Left renal pelvis (tissue), 4 donors: ENCODE data around the gene CYP11A1. TPM values are rescaled to one million over a fixed set of nuclear protein-coding genes. Genes with fewer than 3 reads are reported as not detected.

ENCODE experiments used
- DNase-seq, 4 donors: peaks; one replicate each; pipeline ENCODE4 v3.0.0-alpha.2; 2013; ENCODE audit warnings: low read depth in 4 of 4, low spot score in 3 of 4
- polyA plus RNA-seq, 4 donors: library from polyadenylated mRNA; unstranded; fragments of 120-200 nt; gene quantifications; one replicate each; pipeline ENCODE4 v1.2.1, GENCODE V29; 2013; ENCODE audit not compliant: insufficient read length in 4 of 4

The CYP11A1 gene
- polyA plus RNA-seq, 4 donors: 1.1 to 6.0 (median 1.9) TPM

- DNase-seq: no peak
Observed at GRCh38 chr15:74351670-74352069, 15.8 kb downstream of the CYP11A1 start.

GRCh38 chr15:74350295-74351275, 16.9 kb downstream of the CYP11A1 start:
- DNase-seq: no peak

DNA sequence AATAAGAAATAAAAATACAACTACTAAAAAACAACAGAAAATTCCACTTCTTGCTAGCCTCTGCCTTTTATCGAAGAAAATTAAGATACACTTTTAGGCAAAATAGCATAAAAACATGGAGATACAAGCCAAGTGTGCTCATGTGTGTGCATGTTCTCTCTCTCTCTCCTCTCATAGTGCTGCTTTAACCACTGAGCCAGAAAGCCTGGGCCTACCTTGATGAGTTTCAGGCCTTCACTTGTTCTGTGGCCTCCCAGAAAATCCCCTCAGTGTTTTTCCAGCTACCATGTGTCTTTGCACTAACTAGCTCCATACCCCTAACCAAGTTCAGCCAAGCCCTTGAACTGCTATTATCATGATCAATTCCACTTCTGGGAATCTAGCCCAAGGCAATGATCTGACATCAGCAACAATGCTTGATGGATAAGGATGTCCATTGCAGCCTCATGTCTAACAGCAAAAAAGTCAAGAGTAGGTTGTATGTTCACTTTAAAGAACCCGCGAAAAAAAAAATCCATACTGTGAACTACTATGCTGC, 18.1 kb downstream of the CYP11A1 start:
- DNase-seq: no peak

DNA sequence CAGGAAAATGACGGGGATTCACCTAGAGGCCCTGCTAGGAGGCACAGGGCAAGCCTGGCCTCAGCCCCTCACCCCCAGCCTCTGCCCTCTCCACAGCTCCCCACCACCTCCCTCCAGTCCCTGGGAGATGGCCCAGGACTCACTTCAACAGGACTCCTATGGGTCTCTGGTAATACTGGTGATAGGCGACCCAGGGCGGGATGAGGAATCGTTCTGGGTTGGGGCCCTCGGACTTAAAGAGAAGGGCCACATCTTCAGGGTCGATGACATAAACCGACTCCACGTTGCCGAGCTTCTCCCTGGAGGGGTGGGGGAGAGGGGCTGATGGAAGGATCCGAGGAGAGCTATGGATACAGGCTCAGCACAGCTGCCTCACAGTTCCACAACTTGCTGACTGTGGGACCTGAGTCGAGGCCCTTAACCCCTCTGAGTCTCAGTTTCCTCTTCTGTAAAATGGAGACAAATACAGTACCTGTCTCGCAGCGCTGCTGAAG, 19.6 kb downstream of the CYP11A1 start:
- DNase-seq: no peak

DNA sequence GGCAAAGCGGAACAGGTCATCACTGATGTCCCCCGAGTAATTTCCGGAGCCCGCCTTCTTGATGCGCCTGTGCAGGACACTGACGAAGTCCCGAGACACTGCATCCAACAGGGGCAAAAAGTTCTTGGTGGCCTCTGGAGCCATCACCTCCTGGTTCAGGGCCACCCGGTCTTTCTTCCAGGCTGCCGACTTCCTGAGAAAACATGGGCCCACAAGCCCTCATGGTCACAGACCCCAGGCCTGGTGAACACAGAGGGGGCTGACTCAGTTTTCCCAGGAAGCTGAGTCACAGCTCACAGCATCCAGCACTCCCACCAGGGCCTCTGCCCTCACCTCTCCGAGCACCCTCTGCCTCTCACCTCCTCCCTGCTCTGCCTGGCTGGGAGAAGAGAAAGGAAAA, 22.4 kb downstream of the CYP11A1 start:
- no peak for DNase-seq

- no peak for DNase-seq
Observed at GRCh38 chr15:74343797-74344127, 23.7 kb downstream of the CYP11A1 start.

- no peak for DNase-seq
Observed at GRCh38 chr15:74343127-74343796, 24.2 kb downstream of the CYP11A1 start.

DNA sequence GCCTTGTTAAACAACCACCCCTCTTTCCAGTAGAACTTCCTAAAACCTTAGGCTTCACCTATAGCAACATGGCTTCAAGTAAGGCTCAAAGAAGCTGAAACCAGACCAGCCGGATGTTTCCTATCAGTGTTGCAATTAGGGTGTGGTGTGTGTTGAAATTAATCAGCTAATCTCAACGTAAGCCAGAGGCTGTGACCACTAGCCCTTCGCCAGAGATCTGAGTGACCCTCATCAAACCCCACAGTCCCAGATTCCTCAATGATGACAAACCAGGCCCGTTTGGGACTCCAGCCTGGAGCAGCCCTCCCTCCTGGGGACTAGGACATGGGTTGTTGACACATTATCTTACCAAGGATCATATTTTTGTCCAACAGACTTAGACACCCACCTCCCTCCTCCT, 27.3 kb downstream of the CYP11A1 start:
- DNase-seq: no peak

DNA sequence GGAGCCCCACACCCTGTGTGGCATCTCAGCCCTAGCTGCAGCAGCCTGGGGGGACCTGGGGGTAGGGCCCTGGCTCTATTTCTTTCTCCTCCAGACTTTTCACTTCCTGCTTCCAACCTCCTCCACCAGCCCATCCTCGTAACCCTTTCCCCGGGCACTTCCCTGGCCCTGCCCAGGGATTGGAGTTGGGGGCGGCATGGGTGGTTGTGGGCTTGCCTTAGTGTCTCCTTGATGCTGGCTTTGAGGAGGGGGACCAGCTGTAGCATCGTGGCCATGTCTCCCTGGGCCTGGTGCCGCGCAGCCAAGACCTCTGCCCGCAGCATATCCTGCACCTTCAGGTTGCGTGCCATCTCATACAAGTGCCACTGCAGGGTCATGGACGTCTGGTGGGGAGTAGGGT, 28.1 kb downstream of the CYP11A1 start:
- no peak for DNase-seq

DNA sequence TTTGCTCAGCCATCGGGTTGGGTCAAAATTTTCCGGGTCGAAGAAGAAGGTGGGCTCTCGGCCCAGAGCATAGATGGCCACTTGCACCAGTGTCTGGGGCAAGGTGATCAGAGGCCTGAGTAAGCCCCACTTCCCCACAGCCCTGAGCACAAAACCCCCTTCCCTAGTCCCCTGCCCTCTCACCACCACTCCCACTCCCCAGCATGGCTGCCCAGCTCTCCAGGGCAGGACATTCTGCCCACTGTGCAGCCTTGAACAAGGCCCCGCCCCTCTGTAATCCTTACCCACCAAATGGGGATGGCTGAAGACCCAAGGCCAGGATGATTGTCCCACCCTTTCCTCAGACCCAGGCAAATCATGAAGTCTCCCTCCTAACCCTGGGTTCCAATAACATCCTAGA, 28.8 kb downstream of the CYP11A1 start:
- no peak for DNase-seq

GRCh38 chr15:74337607-74338211, 29.7 kb downstream of the CYP11A1 start:
- DNase-seq: no peak

DNA sequence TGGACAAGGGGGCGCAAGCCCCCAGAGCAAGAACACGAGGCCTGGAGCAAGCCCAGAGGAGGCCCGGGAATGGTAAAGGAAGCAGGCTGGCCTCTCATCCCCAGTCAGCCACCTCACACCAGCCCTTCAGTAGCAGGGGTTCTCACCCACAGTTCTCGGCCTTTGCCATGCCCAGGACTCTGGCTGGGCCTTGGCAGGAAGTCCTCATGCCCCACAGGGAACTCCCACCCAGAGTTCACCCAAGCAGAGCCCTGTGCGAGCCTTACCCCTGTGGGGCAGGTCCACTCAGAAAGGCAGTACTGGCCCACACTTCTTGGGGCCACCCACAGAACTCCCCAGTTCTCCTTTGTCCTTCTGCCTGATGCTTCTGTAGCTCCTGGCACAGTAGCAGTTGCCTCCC, 30.3 kb downstream of the CYP11A1 start:
- no peak for DNase-seq

DNA sequence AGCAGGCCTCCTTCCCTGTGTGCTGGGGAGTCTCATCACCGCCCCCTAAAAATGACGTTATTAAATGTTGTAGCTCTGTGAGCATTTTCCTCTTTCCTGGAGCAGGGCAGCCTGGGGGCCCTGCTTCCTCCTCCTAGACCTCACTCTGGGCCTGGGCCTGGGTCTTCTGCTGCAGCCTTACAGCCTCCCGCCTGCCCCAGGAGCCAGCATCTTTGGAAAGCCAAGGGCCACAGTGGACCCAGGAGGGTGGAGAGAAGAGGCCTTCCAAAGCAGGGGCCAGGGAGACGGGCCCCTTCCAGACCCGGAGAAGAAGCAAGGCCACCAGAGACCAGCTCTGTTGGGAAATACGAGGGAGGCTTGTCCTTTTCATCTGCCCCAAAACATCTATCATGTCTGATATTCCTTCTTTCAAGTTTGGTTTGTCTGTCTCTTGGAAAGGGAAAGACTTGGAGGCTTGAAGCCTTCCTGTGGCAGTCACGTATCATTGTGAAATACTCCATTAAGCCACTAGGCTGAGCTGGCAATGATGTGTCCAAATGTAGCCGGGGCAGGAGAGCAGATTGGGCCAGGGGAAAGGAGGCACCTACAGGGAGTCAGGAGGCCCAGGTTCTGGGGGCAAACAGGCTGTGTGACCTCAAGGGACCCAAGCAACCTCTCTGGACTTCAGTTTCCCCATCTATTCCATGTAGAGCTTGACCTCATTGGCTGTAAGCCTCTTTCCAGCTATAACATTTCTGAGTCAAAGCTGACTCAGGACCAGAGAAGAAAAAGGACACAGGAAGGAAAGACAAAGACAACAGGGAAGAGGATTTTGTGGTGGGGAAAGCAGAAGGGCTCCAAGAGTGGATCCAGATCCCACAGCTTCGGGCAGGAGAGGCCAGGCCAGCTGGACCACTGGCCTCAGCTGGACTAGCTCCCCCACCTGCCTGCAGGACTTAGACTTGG, 31.1 kb downstream of the CYP11A1 start:
- DNase-seq: no peak

DNA sequence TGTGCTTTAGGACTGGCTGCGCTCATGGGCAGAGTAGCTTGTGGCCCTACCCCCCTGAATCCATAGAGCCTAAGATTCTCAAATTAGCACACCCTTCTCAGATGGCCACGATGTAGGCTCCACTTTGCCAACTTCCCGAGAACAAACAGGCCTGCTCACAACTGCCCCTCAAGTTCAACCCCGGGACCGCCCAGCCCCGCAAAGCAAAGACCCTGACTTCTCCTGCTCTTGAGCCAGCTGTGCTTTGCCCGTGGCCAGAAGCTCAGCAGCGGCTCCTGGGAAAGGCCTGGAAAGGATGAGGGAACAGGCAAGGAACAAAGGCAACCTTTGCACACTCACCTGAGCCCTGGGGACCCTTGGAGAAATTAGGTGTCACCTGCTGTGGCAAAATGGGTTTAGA, 32.0 kb downstream of the CYP11A1 start:
- no peak for DNase-seq

DNA sequence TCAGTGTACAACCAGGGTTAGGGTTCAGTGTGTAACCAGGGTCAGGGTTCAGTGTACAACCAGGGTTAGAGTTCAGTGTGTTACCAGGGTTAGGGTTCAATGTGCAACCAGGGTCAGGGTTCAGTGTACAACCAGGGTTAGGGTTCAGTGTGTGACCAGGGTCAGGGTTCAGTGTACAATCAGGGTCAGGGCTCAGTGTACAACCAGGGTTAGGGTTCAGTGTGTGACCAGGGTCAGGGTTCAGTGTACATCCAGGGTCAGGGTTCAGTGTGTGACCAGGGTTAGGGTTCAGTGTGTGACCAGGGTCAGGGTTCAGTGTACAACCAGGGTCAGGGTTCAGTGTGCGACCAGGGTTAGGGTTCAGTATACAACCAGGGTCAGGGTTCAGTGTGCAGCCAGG, 33.3 kb downstream of the CYP11A1 start:
- no peak for DNase-seq

- DNase-seq: no peak
Observed at GRCh38 chr15:74333662-74334061, 33.8 kb downstream of the CYP11A1 start.

DNA sequence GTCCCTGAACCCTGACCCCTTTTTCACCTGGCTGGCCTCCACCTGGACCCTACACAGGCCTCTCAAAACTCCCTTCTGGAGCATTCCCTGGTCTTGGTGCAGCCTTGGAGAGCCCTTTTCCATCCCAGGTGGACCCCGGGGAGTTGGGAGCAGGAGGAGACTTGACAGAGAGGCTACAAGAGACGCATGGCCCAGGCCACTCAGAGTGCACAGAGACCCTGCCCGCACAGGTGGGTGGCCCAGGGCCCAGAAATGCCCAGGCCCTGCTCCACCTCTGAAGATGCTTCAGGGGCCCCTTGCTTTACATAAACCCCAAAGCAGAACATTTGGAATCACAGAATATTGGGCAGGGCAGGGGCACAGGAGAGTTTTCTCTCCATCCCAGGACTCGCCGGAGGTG, 34.4 kb downstream of the CYP11A1 start:
- DNase-seq: no peak

DNA sequence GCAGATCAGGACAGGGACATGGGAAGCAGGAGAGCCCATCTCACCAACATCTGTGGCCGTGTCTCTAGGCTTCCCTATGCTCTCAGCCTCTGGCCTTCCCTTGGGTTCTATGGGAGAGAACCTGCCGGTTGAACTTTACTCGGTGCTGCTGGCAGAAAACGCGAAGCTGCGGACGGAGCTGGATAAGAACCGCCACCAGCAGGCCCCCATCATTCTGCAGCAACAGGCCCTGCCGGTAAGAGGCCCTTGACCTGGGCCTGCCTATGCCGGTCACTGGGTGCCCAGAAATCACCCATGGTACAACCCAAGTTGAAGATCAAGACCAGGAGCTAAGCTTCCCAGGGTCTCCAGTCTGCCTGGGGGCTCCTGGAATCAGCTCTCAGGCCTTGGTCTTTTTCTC, 34.8 kb downstream of the CYP11A1 start:
- DNase-seq: no peak

DNA sequence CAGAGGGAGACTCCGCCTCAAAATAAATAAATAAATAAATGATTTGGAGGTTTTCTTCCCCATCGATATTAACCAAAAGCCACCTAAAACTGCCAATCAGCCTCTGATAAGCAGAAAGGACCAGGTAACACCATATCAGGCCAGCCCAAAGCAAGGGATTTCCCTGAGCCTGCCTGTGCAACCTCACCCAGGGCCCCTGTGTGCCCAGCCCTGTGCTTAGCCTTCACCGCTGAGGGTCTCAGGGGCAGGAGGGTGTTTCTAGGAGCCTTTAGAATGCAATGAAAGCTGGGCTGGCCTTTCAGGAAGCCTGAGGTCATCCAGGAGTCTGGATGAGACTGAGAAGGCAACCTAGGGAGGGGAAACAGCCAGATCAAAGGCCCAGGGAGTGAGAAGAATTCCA, 35.4 kb downstream of the CYP11A1 start:
- DNase-seq: no peak

DNA sequence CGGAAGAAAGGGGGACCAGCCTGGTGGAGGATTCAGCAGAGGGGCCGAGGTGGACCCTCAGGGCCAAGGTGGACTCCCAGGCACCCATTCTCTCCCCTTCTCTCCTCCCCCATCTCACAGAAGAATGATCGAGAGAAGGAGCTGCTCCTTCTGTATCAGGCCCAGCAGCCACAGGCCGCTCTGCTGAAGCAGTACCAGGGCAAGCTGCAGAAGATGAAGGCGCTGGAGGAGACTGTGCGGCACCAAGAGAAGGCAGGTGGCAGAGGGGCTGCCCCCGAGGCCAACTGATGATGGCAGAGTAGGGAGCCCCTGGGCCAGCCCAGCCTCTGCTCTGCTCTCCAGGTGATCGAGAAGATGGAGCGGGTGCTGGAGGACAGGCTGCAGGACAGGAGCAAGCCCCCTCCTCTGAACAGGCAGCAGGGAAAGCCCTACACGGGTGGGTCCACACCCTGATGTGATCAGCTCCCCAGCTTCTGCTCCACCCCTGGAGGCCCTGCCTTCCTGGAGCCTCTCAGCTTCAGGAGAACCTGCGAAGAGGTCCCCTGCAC, 36.5 kb downstream of the CYP11A1 start:
- DNase-seq: no peak
